HG03064 (cell line): Measurements from ENCODE around the gene GRIK3.
"Not testable (repeated sequence)": the region's sequence is repeated elsewhere in the genome, so short reads cannot be mapped to it uniquely, and the experiment has no call there.

ENCODE experiments used
- ATAC-seq: cut with Tn5 transposase; IDR thresholded peaks from one replicate; pipeline ENCODE4 v1.9.1; 2021; ENCODE audit warnings: low read depth; ENCODE audit not compliant: unreplicated experiment

Gene GRIK3

GRCh38 chr1:36912365-36912865, 121.9 kb downstream of the GRIK3 start:
- ATAC-seq, result no peak

GRCh38 chr1:36911561-36912364, 122.6 kb downstream of the GRIK3 start:
- no peak for ATAC-seq

GRCh38 chr1:36910886-36911540, 123.3 kb downstream of the GRIK3 start:
- no peak for ATAC-seq

- ATAC-seq, result no peak
These were observed 124.2 kb downstream of the GRIK3 start for GRCh38 chr1:36909946-36910725.

- ATAC-seq, result not testable (repeated sequence)
These were observed 125.0 kb downstream of the GRIK3 start for GRCh38 chr1:36909359-36909758.

- ATAC-seq, result no peak
These were observed 126.2 kb downstream of the GRIK3 start for GRCh38 chr1:36908096-36908495.

GRCh38 chr1:36906555-36906954, 127.8 kb downstream of the GRIK3 start:
- ATAC-seq, result no peak

- no peak for ATAC-seq
These were observed 128.4 kb downstream of the GRIK3 start for GRCh38 chr1:36905941-36906340.

GRCh38 chr1:36900128-36900527, 134.2 kb downstream of the GRIK3 start:
- no peak for ATAC-seq

GRCh38 chr1:36897813-36898212, 136.5 kb downstream of the GRIK3 start:
- ATAC-seq, result not testable (repeated sequence)

GRCh38 chr1:36894824-36895223, 139.5 kb downstream of the GRIK3 start:
- no peak for ATAC-seq

- ATAC-seq, result no peak
These were observed 143.5 kb downstream of the GRIK3 start for GRCh38 chr1:36890776-36891175.

GRCh38 chr1:36889478-36890226, 144.7 kb downstream of the GRIK3 start:
- no peak for ATAC-seq

- ATAC-seq, result no peak
These were observed 145.4 kb downstream of the GRIK3 start for GRCh38 chr1:36888811-36889477.

GRCh38 chr1:36885540-36886357, 148.6 kb downstream of the GRIK3 start:
- ATAC-seq, result no peak

- ATAC-seq, result no peak
These were observed 149.5 kb downstream of the GRIK3 start for GRCh38 chr1:36884801-36885200.

GRCh38 chr1:36884029-36884701, 150.2 kb downstream of the GRIK3 start:
- no peak for ATAC-seq

- ATAC-seq, result no peak
These were observed 150.9 kb downstream of the GRIK3 start for GRCh38 chr1:36883315-36883949.
